RWPE2 (cell line): Measurements from ENCODE around the gene RTN4.

ENCODE experiments used
- ATAC-seq: fragments of 200-7000 bp; cut with Tn5 transposase; 3 replicates; pipeline ENCODE4 v1.9.1; 2021; ENCODE audit warnings: low read depth
- DNase-seq: peaks from one replicate; pipeline ENCODE4 v3.0.0-alpha.2; 2020; ENCODE audit warnings: low spot score
- H3K27ac ChIP-seq: fragments of 450-650 bp; 2 replicates; pipeline ENCODE4 v1.5.1; 2017; ENCODE audit warnings: mild to moderate bottlenecking; ENCODE audit not compliant: poor library complexity, severe bottlenecking
- H3K27me3 ChIP-seq: fragments of 250-450 bp; sonication (Bioruptor Pico); 2 replicates; pipeline ENCODE4 v1.5.1; 2021; ENCODE audit warnings: mild to moderate bottlenecking, moderate library complexity; ENCODE audit not compliant: insufficient read depth, poor library complexity, severe bottlenecking
- H3K36me3 ChIP-seq: fragments of 250-450 bp; sonication (Bioruptor Pico); 2 replicates; pipeline ENCODE4 v1.5.1; 2020; ENCODE audit warnings: low read depth, mild to moderate bottlenecking, moderate library complexity
- H3K4me1 ChIP-seq: fragments of 250-450 bp; sonication (Bioruptor Pico); 2 replicates; pipeline ENCODE4 v1.5.1; 2021; ENCODE audit warnings: mild to moderate bottlenecking, moderate library complexity; ENCODE audit not compliant: insufficient read depth, poor library complexity, severe bottlenecking
- H3K4me3 ChIP-seq: fragments of 250-450 bp; sonication (Bioruptor Pico); 2 replicates; pipeline ENCODE4 v1.5.1; 2021; ENCODE audit warnings: mild to moderate bottlenecking, moderate library complexity; ENCODE audit not compliant: severe bottlenecking
- H3K9me3 ChIP-seq: fragments of 250-450 bp; sonication (Bioruptor Pico); 2 replicates; pipeline ENCODE4 v1.5.1; 2021; ENCODE audit warnings: mild to moderate bottlenecking, moderate library complexity; ENCODE audit not compliant: severe bottlenecking
- TF ChIP-seq, protein P1 (sequence below): fragments of 450-650 bp; IDR thresholded peaks from one replicate; pipeline ENCODE4 v1.5.1; 2017; ENCODE audit warnings: mild to moderate bottlenecking, moderate library complexity; ENCODE audit not compliant: poor library complexity, severe bottlenecking

The RTN4 gene

DNA sequence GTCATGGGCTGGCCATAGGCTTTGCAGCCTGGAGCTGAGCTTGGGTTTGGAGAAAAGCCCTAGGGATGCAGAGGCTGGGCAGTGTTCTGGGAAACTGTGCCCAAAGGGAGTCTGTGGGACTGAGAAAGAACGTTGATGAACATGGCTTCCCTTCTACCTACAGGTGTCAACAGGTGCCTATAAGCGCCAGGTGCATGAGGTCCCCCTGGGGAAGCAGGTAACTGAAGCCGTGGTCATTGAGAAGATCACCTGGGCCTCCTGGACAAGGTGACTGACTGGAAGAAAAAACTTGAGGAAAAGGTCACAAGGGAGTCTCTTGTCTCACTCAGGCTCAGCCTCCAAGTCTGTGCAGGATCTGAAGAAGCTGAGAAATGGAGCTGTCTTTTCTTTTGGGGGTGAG is 83.4 kb downstream of the RTN4 start:
- Histone ChIP-seq H3K4me1 (peaks cover 14% of the 10 kb centered on the region), H3K27ac (peak overlapping the region; percentile 48), H3K27me3 (no peaks in the 10 kb centered on the region), H3K36me3 (peaks cover 20% of the 10 kb centered on the region), H3K9me3 (no peaks in the 10 kb centered on the region), H3K4me3 (no peak overlapping the region)
- no peak for ATAC-seq
- no peak for DNase-seq
- TF ChIP-seq, protein P1, sequence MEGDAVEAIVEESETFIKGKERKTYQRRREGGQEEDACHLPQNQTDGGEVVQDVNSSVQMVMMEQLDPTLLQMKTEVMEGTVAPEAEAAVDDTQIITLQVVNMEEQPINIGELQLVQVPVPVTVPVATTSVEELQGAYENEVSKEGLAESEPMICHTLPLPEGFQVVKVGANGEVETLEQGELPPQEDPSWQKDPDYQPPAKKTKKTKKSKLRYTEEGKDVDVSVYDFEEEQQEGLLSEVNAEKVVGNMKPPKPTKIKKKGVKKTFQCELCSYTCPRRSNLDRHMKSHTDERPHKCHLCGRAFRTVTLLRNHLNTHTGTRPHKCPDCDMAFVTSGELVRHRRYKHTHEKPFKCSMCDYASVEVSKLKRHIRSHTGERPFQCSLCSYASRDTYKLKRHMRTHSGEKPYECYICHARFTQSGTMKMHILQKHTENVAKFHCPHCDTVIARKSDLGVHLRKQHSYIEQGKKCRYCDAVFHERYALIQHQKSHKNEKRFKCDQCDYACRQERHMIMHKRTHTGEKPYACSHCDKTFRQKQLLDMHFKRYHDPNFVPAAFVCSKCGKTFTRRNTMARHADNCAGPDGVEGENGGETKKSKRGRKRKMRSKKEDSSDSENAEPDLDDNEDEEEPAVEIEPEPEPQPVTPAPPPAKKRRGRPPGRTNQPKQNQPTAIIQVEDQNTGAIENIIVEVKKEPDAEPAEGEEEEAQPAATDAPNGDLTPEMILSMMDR = no peak

DNA sequence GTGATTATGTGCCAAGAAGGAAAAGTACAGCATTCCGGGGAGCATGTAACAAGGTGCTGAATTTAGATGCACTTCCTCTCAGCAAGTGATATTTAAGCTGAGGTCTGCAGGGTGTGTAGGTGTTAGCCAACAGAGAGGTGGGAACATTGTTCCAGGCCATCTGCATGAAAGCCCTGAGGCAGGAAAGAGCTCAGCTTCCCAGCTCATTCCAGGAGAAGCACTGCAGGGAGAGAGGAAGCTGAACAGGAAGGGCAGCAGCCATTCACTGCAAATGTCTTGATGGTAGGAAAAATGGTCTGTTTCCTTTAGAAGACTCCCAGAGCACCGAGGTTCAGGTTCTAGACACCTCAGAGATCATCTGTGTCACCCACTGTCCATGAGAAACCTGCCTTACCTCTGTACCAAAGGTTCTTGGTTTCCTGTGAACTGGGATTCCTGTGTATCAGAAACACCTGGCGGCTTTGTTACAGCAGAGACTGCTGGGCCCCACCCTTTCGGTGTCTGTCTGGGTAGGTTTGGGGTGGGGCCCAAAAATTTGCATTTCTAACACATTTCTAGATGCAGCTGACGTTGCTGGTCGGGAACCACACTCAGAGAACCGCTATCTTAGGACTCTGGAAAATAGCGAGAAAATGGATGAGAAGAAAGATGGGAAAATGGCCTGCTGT is 84.0 kb downstream of the RTN4 start:
- Histone ChIP-seq H3K27ac (peak overlapping the region; percentile 48), H3K9me3 (no peaks in the 10 kb centered on the region), H3K27me3 (no peaks in the 10 kb centered on the region), H3K4me3 (no peak overlapping the region), H3K4me1 (peaks cover 14% of the 10 kb centered on the region), H3K36me3 (peaks cover 15% of the 10 kb centered on the region)
- DNase-seq (no peak), ATAC-seq (peak; percentile 76)
- TF ChIP-seq, protein P1 = no peak

DNA sequence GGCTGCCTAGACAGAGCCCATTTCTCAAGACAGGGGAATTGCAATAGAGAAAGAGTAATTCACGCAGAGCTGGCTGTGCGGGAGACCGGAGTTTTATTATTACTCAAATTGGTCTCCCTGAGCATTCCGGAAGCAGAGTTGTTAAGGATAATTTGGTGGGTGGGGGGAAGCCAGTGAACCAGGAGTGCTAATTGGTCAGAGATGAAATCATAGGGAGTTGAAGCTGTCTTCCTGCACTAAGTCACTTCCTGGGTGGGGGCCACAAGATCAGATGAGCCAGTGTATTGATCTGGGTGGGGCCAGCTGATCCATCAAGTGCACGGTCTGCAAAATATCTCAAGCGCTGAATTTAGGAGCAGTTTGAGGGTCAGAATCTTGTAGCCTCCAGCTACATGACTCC is 84.8 kb downstream of the RTN4 start:
- Histone ChIP-seq H3K27me3 (no peaks in the 10 kb centered on the region), H3K4me3 (no peak overlapping the region), H3K36me3 (peaks cover 8% of the 10 kb centered on the region), H3K27ac (peak overlapping the region; percentile 48), H3K9me3 (no peaks in the 10 kb centered on the region), H3K4me1 (peaks cover 14% of the 10 kb centered on the region)
- TF ChIP-seq, protein P1 = no peak
- ATAC-seq (no peak), DNase-seq (no peak)

DNA sequence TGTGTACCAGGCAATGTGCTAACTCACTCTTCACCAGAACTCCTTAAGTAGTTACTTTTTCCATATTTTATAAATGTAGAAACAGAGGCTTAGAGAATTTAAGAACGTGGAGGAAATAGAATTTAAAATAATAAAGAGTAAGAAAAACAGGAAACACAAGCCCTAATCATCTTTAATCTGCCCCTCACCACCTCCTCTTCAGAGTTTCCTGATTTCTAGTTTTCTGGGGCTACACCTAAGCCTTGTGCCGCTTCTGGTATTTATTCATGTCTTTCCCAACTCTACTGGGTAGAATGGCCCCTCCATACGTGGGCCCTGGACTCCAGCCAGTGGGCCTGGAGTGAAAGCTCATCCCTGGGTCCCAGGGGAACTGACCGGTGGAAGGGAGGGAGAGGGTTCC is 85.4 kb downstream of the RTN4 start:
- DNase-seq (no peak), ATAC-seq (no peak)
- TF ChIP-seq, protein P1 = no peak
- H3K9me3 ChIP-seq = no peaks in the 10 kb centered on the region
- H3K4me3 ChIP-seq = no peak overlapping the region
- no peak overlapping the region for H3K27ac ChIP-seq
- H3K4me1 ChIP-seq = peaks cover 14% of the 10 kb centered on the region
- H3K27me3 ChIP-seq = no peaks in the 10 kb centered on the region
- H3K36me3 ChIP-seq = peaks cover 3% of the 10 kb centered on the region; the same call in 1 of the 2 replicates

DNA sequence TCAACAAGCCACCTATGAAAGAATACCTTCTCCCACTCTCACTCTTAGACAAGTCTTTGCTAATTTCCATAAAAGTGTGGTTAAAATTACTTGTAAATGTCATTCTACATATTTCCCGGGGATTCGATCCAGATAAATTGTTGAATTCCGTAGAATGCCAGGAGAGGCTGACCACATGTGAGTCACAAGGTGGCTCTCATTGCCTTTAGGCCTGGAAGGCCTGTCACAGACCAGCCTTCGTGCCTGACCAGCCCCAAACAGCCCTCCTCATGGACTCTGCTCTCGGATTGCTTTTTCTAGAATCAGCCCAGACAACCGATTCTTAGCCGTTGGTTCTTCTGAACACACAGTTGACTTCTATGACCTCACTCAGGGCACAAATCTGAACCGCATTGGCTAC is 86.0 kb downstream of the RTN4 start:
- Histone ChIP-seq H3K4me1 (peaks cover 14% of the 10 kb centered on the region), H3K36me3 (no peaks in the 10 kb centered on the region), H3K4me3 (no peak overlapping the region), H3K9me3 (no peaks in the 10 kb centered on the region), H3K27ac (peak overlapping the region; percentile 11), H3K27me3 (no peaks in the 10 kb centered on the region)
- TF ChIP-seq, protein P1 = no peak
- ATAC-seq = no peak
- DNase-seq = no peak
